ENCODE results near the gene PRMT7.

The PRMT7 gene

GRCh38 chr16:68267612-68268405 is 43.0 kb upstream of the PRMT7 start:
- no peak for DNase-seq (ENCODE audit: extremely low spot score)
- no peak for TF ChIP-seq CTCF (IDR thresholded peaks at IDR 0.05; ENCODE audit: control extremely low read depth, extremely low read depth, low read depth, missing control alignments)
- ChIA-PET CTCF (interaction anchor here (0.6 to 3.1 kb wide), 7 partner anchors 10 to 72 kb away, joined by 3 to 19 read pairs (median 3); no protein-coding TSS in a partner anchor), POLR2A (no interaction called here)

- CTCF ChIA-PET, result interaction anchor here (1.1 to 13.4 kb wide), 3 partner anchors 7 to 22 kb away, joined by 3 to 153 read pairs (median 19); partner anchors contain the start of gene SLC7A6
- DNase-seq (ENCODE audit: extremely low spot score), result no peak
- TF ChIP-seq CTCF (IDR thresholded peaks at IDR 0.05; ENCODE audit: control extremely low read depth, extremely low read depth, low read depth, missing control alignments), result no peak
- POLR2A ChIA-PET, result interaction anchor here (1.2 kb wide), 1 partner anchor 41 kb away, joined by 5 read pairs; the partner anchor contains the start of genes PRMT7 and SLC7A6OS
Measured at GRCh38 chr16:68269793-68270192, 41.0 kb upstream of the PRMT7 start.

DNA sequence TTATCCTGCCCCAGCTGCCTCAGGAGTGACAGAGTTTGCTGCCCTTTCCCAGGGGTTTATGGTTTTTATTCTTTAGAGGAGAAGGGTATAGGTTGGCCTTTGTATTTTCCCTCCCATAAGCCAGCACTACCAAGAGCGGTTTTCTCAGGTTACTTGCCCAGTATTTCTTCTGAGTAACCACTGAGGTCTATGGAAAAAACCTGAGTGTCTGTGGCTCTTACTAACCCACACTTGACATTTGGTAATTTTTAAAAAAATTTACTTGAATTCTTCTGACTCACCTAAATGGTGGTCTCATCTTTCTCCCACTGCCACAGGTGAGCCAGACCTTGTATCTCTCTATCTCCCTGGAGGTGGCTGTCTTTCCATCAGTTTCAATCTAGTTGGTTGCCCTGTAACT is 40.5 kb upstream of the PRMT7 start:
- ChIA-PET CTCF (interaction anchor here (13.4 kb wide), 1 partner anchor 8 kb away, joined by 153 read pairs; the partner anchor contains the start of gene SLC7A6), POLR2A (no interaction called here)
- TF ChIP-seq CTCF (IDR thresholded peaks at IDR 0.05; ENCODE audit: control extremely low read depth, extremely low read depth, low read depth, missing control alignments), result no peak

DNA sequence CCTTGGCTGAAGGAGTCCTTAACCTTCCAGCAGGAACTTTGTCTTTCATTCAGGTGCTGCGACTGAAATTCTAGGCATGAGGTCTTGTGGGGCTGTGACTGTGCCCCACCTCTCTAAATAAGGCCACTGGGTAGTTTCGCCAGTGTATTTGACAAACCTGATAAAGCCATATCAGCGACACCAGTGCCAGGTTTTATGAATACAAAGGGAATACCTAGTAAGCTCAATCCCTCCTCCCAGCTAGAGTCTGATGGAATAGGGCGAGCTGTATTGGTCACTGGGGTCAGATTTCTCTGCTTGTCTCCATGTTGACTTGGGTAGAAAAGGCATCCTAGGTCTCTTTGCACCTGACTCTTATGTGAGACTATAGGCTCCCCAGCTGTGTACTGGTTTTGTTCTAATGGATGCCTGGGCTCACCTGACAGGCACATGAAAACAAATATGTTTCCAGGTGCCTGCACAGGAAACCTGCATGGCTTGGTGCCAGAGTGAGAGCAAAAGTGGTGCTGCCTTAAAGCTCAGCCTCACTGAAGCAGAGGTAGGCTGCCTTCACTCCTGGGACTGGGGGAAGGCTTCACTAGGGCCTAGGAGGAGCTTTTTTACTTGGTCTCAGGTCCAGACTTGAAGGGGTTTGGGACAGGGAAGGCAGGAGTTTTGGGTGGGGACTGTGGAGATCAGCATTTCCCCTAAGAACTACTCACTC is 38.2 kb upstream of the PRMT7 start:
- ChIA-PET POLR2A (interaction anchor here (0.5 to 2.0 kb wide), 5 partner anchors 9 to 691 kb away, joined by 3 to 7 read pairs (median 6); partner anchors contain the start of genes PRMT7, SLC7A6 and SLC7A6OS), CTCF (interaction anchor here (0.8 to 13.4 kb wide), 10 partner anchors 10 to 56 kb away, joined by 3 to 153 read pairs (median 4); partner anchors contain the start of genes PRMT7, SLC7A6 and SLC7A6OS)
- no peak for TF ChIP-seq CTCF (IDR thresholded peaks at IDR 0.05; ENCODE audit: control extremely low read depth, extremely low read depth, low read depth, missing control alignments)
- no peak for DNase-seq (ENCODE audit: extremely low spot score)

More for the DNA sequence above, 40.5 kb upstream of the PRMT7 start:
- no peak for DNase-seq (ENCODE audit: extremely low spot score)

DNA sequence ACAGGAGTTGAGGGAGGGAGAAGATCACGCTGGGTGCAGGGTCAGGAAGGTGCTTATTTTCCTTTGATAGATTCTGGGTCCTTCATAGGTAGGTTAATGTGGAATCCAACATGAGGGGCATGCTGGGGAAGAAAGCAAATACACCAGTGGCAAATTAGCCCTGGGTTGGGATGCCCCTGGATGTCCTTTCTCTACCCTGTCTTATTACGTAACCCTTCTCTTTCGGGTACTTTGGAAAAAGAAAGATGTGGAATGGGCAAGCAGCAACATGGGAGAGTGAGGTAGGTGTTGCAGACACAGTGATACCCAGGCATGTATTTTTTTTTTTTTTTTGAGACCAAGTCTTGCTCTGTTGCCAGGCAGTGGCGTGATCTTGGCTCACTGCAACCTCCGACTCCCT is 37.4 kb upstream of the PRMT7 start:
- no peak for TF ChIP-seq CTCF (IDR thresholded peaks at IDR 0.05; ENCODE audit: control extremely low read depth, extremely low read depth, low read depth, missing control alignments)
- POLR2A ChIA-PET, result interaction anchor here (0.5 to 2.0 kb wide), 4 partner anchors 10 to 691 kb away, joined by 3 to 7 read pairs (median 6); partner anchors contain the start of genes PRMT7, SLC7A6 and SLC7A6OS
- CTCF ChIA-PET, result interaction anchor here (0.8 to 13.4 kb wide), 5 partner anchors 11 to 55 kb away, joined by 3 to 153 read pairs (median 3); partner anchors contain the start of genes PRMT7, SLC7A6 and SLC7A6OS
- no peak for DNase-seq (ENCODE audit: extremely low spot score)

DNA sequence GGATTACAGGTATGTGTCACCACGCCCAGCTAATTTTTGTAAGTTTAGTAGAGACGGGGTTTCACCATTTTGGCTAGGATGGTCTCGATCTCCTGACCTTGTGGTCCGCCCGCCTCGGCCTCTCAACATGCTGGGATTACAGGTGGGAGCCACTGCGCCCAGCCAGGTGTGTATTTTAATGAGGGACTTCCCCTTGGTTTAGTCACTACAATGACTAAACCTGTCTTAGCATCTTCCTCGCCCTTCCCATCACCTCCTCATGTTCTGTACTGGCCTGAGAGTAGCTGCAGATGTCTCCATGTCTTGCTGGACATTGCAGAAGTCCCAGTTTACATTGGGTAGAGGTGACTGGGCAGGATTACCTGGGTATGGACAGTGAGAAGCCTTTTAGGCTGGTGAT is 36.9 kb upstream of the PRMT7 start:
- ChIA-PET CTCF (interaction anchor here (1.0 to 13.4 kb wide), 8 partner anchors 11 to 62 kb away, joined by 3 to 153 read pairs (median 4); partner anchors contain the start of genes PRMT7, SLC7A6 and SLC7A6OS), POLR2A (interaction anchor here (1.0 to 2.0 kb wide), 2 partner anchors 29 to 37 kb away, joined by 3 to 6 read pairs; partner anchors contain the start of genes PRMT7 and SLC7A6OS)
- TF ChIP-seq CTCF (IDR thresholded peaks at IDR 0.05; ENCODE audit: control extremely low read depth, extremely low read depth, low read depth, missing control alignments), result no peak
- no peak for DNase-seq (ENCODE audit: extremely low spot score)

Measured in GM10248 (cell line).